Cardiac fibroblast (primary cell): Measurements from ENCODE around the gene NOS1AP.
A peak's percentile ranks its signal among the peaks of the same experiment; 100 is the strongest.

Experiments
- DNase-seq, 2 donors: peaks; one replicate each; pipeline versions ENCODE4 v3.0.0 to v3.0.0-alpha.2; 2010; ENCODE audit warnings: low read depth in 2 of 2
- H3K4me3 ChIP-seq, 2 donors: replicated peaks in 1 of 2; 1 replicate in 1 of 2; 2 replicates in 1 of 2; pipeline ENCODE4 v1.5.1; 2011; ENCODE audit warnings: low read depth in 2 of 2, low read length in 2 of 2, mild to moderate bottlenecking in 2 of 2, moderate library complexity in 1 of 2
- CTCF ChIP-seq: IDR thresholded peaks from one replicate; pipeline ENCODE4 v1.5.1; 2011; ENCODE audit warnings: low read depth, mild to moderate bottlenecking, low read length, inconsistent platforms

The NOS1AP gene

GRCh38 chr1:162360874-162361260, 291.4 kb downstream of the NOS1AP start:
- TF ChIP-seq CTCF: no peak
- peak in 1 of 2 donors; percentile 21 for DNase-seq
- H3K4me3 ChIP-seq: no peak overlapping the region

- H3K4me3 ChIP-seq: no peak overlapping the region
- no peak for DNase-seq
- TF ChIP-seq CTCF: no peak
Observed at GRCh38 chr1:162361349-162361748, 291.9 kb downstream of the NOS1AP start.

GRCh38 chr1:162363823-162364222, 294.3 kb downstream of the NOS1AP start:
- DNase-seq: no peak
- no peak overlapping the region for H3K4me3 ChIP-seq
- no peak for TF ChIP-seq CTCF

GRCh38 chr1:162364498-162364897, 295.0 kb downstream of the NOS1AP start:
- TF ChIP-seq CTCF: no peak
- no peak overlapping the region for H3K4me3 ChIP-seq
- DNase-seq: no peak

GRCh38 chr1:162365284-162366020, 296.0 kb downstream of the NOS1AP start:
- DNase-seq: no peak
- H3K4me3 ChIP-seq: no peak overlapping the region
- no peak for TF ChIP-seq CTCF

- DNase-seq: no peak
- H3K4me3 ChIP-seq: no peak overlapping the region
- no peak for TF ChIP-seq CTCF
Observed at GRCh38 chr1:162366149-162366548, 296.7 kb downstream of the NOS1AP start.

- peak overlapping the region; percentile 49 to 53 for H3K4me3 ChIP-seq
- DNase-seq: no peak
- TF ChIP-seq CTCF: no peak
Observed at GRCh38 chr1:162366671-162367070, 297.2 kb downstream of the NOS1AP start.
